Breast epithelium (tissue), 3 donors: ENCODE results near the gene IMMP2L.

Experiments used
- POLR2A ChIP-seq: fragments of 450-650 bp; IDR thresholded peaks from one replicate; pipeline ENCODE4 v1.6.1; 2016; ENCODE audit warnings: antibody characterized with exemption, mild to moderate bottlenecking, moderate library complexity
- POLR2AphosphoS5 ChIP-seq, 3 donors: sonication (generic); formaldehyde crosslinking; IDR thresholded peaks; one replicate each; pipeline ENCODE4 v1.6.1; 2017; ENCODE audit warnings: antibody characterized with exemption in 3 of 3
- TF ChIP-seq, protein P1 (sequence below), 3 donors: fragments of 450-650 bp; IDR thresholded peaks; one replicate each; pipeline ENCODE4 v1.5.1; 2016 to 2017; ENCODE audit warnings: antibody characterized with exemption in 3 of 3, mild to moderate bottlenecking in 3 of 3, moderate library complexity in 3 of 3

- TF ChIP-seq, protein P1, sequence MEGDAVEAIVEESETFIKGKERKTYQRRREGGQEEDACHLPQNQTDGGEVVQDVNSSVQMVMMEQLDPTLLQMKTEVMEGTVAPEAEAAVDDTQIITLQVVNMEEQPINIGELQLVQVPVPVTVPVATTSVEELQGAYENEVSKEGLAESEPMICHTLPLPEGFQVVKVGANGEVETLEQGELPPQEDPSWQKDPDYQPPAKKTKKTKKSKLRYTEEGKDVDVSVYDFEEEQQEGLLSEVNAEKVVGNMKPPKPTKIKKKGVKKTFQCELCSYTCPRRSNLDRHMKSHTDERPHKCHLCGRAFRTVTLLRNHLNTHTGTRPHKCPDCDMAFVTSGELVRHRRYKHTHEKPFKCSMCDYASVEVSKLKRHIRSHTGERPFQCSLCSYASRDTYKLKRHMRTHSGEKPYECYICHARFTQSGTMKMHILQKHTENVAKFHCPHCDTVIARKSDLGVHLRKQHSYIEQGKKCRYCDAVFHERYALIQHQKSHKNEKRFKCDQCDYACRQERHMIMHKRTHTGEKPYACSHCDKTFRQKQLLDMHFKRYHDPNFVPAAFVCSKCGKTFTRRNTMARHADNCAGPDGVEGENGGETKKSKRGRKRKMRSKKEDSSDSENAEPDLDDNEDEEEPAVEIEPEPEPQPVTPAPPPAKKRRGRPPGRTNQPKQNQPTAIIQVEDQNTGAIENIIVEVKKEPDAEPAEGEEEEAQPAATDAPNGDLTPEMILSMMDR (IDR thresholded peaks at IDR 0.05), result no peak
- TF ChIP-seq POLR2A (no peak), POLR2AphosphoS5 (IDR thresholded peaks at IDR 0.05) (no peak)
Measured at GRCh38 chr7:111215550-111215949, 346.7 kb downstream of the IMMP2L start.
